ENCODE data around the gene SLC9C1. TPM values are rescaled to one million over a fixed set of nuclear protein-coding genes. Genes with fewer than 3 reads are reported as not detected.

Gene SLC9C1
- total and polyA plus RNA-seq, 9 of the 15 experiments (the other 6 are each of a cell fraction or from before 2014, with no cell fraction given) = not detected

DNA sequence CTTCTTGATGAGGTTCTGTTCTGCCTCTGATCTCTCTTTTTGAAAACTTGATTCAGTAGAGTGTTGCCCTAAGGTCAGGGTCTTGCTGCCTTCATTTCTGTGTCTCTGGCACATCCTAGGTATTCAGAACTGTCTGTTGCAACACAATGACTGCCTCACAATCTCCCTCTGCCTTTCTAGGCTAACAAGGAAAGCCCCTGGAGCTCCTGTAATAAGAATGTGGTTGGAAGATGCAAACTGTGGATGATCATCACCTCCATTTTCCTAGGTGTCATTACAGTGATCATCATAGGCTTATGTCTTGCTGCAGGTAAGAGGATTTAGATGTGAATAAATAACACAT lies 200.9 kb downstream of the SLC9C1 start:
- CTCF ChIA-PET (ENCODE audit: low intra/inter-chr PET ratio) = no interaction called here
- ATAC-seq = no peak
- Histone ChIP-seq H3K4me3 (no peak overlapping the region), H3K9me3 (replicated peaks; ENCODE audit: control insufficient read depth, insufficient read depth, low read depth, low read length) (no peaks in the 10 kb centered on the region), H4K20me1 (replicated peaks; ENCODE audit: control insufficient read depth, insufficient read depth, low read length) (no peaks in the 10 kb centered on the region), H3K79me2 (ENCODE audit: control insufficient read depth, insufficient read depth, low read length) (no peaks in the 10 kb centered on the region), H3K27ac (ENCODE audit: extremely low read depth, low read depth, low read length) (no peak overlapping the region), H3K9me1 (ENCODE audit: control insufficient read depth, insufficient read depth, low read length) (no peaks in the 10 kb centered on the region), H3K36me3 (ENCODE audit: control insufficient read depth, insufficient read depth, low read length) (no peaks in the 10 kb centered on the region), H3K27me3 (ENCODE audit: control insufficient read depth in 2 of 2, insufficient read depth in 2 of 2, low read length in 2 of 2) (no peaks in the 10 kb centered on the region), H3K9ac (ENCODE audit: insufficient read depth in 1 of 2, low read depth in 2 of 2, low read length in 2 of 2) (no peak overlapping the region), H3K4me1 (replicated peaks in 1 of 2; ENCODE audit: control insufficient read depth in 2 of 2, insufficient read depth in 2 of 2, low read length in 2 of 2) (peaks cover 0 to 5% of the 10 kb centered on the region in 2 experiments; a peak in 1 of 5 replicates), H3K4me2 (ENCODE audit: insufficient read depth, low read length) (no peak overlapping the region), H2AFZ (ENCODE audit: low read depth, low read length) (no peak overlapping the region)
- no peak for TF ChIP-seq ZNF124 (CRISPR knock-in tag; IDR thresholded peaks at IDR 0.05)
- no peak for TF ChIP-seq FOXK2 (conservative IDR thresholded peaks at IDR 0.05 in 1 of 2, IDR thresholded peaks at IDR 0.05 in 1 of 2; ENCODE audit: low read depth in 2 of 2)
- TF ChIP-seq ZNF57 (CRISPR knock-in tag; IDR thresholded peaks at IDR 0.05) = no peak
- no peak for TF ChIP-seq HDAC2 (IDR thresholded peaks at IDR 0.05)
- no peak for TF ChIP-seq MEF2D (tag; conservative IDR thresholded peaks at IDR 0.05; ENCODE audit: low read depth)
- no peak for TF ChIP-seq BHLHE40 (IDR thresholded peaks at IDR 0.05; ENCODE audit: low read length)
- TF ChIP-seq HIVEP1 (CRISPR knock-in tag; IDR thresholded peaks at IDR 0.05) = no peak
- POLR2A ChIA-PET = no interaction called here
- no peak for FAIRE-seq
- in situ Hi-C loops (cut with MboI) = no loop called here
- BruUV-seq (replicated peaks) = no TSS peak
- intact Hi-C loops (cut with micrococcal nuclease) = no loop called here
- no peak for DNase-seq (ENCODE audit: extremely low read depth in 1 of 4, low spot score in 3 of 4)

DNA sequence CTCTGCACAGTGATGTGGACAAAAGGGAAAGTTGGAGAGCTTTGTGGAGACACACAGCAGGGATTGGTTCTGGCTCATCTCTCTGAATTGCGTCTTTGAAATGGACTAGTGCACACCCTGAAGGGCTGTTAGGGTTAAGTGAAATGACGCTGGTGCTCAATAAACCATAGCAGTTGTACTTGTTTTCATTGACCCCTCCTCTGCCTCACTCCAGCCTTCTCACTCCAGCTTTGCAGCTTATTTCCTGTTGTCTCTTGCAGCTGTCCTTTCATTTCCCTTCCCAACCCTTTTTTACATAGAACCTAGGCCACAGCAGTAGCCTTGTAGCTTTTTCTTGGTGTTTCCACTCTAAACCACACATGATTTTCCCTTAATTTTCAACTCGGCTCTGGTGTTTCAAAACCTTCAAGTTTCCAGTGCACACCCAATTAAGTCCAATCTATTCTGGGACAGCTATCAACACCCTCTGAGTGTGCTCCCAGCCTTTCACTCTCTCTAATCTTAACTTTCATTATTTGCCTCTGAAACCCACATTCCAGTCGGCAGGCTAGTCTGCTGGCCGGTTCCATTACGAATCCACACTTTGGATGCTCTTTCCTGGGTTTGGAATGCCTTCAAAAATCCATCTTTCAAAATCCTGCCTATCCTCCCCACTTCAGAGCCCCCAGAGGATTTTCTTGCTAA lies 201.4 kb downstream of the SLC9C1 start:
- H3K9me1 ChIP-seq (ENCODE audit: control insufficient read depth, insufficient read depth, low read length) = no peaks in the 10 kb centered on the region
- FAIRE-seq (no peak), ATAC-seq (no peak; the same call in 2 of the 3 replicates), DNase-seq (ENCODE audit: extremely low read depth in 1 of 4, low spot score in 3 of 4) (no peak)
- H3K4me2 ChIP-seq (ENCODE audit: insufficient read depth, low read length) = no peak overlapping the region
- in situ Hi-C loops (cut with MboI) = no loop called here
- no peak overlapping the region for H2AFZ ChIP-seq (ENCODE audit: low read depth, low read length)
- intact Hi-C loops (cut with micrococcal nuclease) = no loop called here
- WGBS (ENCODE audit: insufficient coverage, low coverage, missing lambda C conversion rate) = 50% methylated on average over 6 of the region's 6 CpGs
- H3K79me2 ChIP-seq (ENCODE audit: control insufficient read depth, insufficient read depth, low read length) = no peaks in the 10 kb centered on the region
- ChIA-PET POLR2A (interaction anchor here (0.6 kb wide), 1 partner anchor 317 kb away, joined by 3 read pairs; no protein-coding TSS in a partner anchor), CTCF (ENCODE audit: low intra/inter-chr PET ratio) (no interaction called here)
- H3K9me3 ChIP-seq (replicated peaks; ENCODE audit: control insufficient read depth, insufficient read depth, low read depth, low read length) = no peaks in the 10 kb centered on the region
- no peaks in the 10 kb centered on the region for H3K27me3 ChIP-seq (ENCODE audit: control insufficient read depth in 2 of 2, insufficient read depth in 2 of 2, low read length in 2 of 2)
- H3K4me1 ChIP-seq (replicated peaks in 1 of 2; ENCODE audit: control insufficient read depth in 2 of 2, insufficient read depth in 2 of 2, low read length in 2 of 2) = peaks cover 0 to 5% of the 10 kb centered on the region in 2 experiments; a peak in 2 of 5 replicates
- H3K9ac ChIP-seq (ENCODE audit: insufficient read depth in 1 of 2, low read depth in 2 of 2, low read length in 2 of 2) = no peak overlapping the region
- H3K4me3 ChIP-seq = no peak overlapping the region
- no peak overlapping the region for H3K27ac ChIP-seq (ENCODE audit: extremely low read depth, low read depth, low read length)
- no TSS peak for BruUV-seq (replicated peaks)
- no peaks in the 10 kb centered on the region for H3K36me3 ChIP-seq (ENCODE audit: control insufficient read depth, insufficient read depth, low read length)
- no peaks in the 10 kb centered on the region for H4K20me1 ChIP-seq (replicated peaks; ENCODE audit: control insufficient read depth, insufficient read depth, low read length)
- TF ChIP-seq THAP7 (CRISPR knock-in tag; IDR thresholded peaks at IDR 0.05) = no peak
- no peak for TF ChIP-seq ZNF347 (CRISPR knock-in tag; IDR thresholded peaks at IDR 0.05; ENCODE audit: low read depth)
- TF ChIP-seq ILF3 (IDR thresholded peaks at IDR 0.05; ENCODE audit: borderline replicate concordance) = no peak
- TF ChIP-seq SMARCA4 (IDR thresholded peaks at IDR 0.05) = no peak
- TF ChIP-seq NBN (IDR thresholded peaks at IDR 0.05; ENCODE audit: low read depth) = no peak
- no peak for TF ChIP-seq MLLT1 (IDR thresholded peaks at IDR 0.05)
- no peak for TF ChIP-seq ZNF324 (CRISPR knock-in tag; IDR thresholded peaks at IDR 0.05)
- no peak for TF ChIP-seq SRF (CRISPR knock-in tag; IDR thresholded peaks at IDR 0.05)
- no peak for TF ChIP-seq HEY1 (CRISPR knock-in tag; IDR thresholded peaks at IDR 0.05; ENCODE audit: borderline replicate concordance)
- TF ChIP-seq ZNF444 (CRISPR knock-in tag; IDR thresholded peaks at IDR 0.05) = no peak
